H1 (cell line): ENCODE measurements around the gene TRNP1. TPM values are rescaled to one million over a fixed set of nuclear protein-coding genes. Genes with fewer than 3 reads are reported as not detected.

ENCODE experiments used
- CTCF ChIA-PET: fragments of 300-600 bp; sonication (Branson Sonifier 250); formaldehyde crosslinking; loops from one replicate; lab custom pipeline; 2021; ENCODE audit not compliant: partially characterized antibody; lab: Charles Lee
- POLR2A ChIA-PET: fragments of 300-600 bp; sonication (Branson Sonifier 250); formaldehyde crosslinking; loops from one replicate; lab custom pipeline; 2021; ENCODE audit warnings: inconsistent platforms; ENCODE audit not compliant: partially characterized antibody; lab: Charles Lee
- DNase-seq, 2 experiments: peaks; one replicate each; pipeline versions ENCODE4 v3.0.0 to v3.0.0-alpha.2; 2010 to 2022; ENCODE audit warnings: low spot score in 2 of 2, low read depth in 1 of 2, mixed read lengths in 1 of 2
- FAIRE-seq: peaks from 2 replicates; lab custom pipeline; 2011; peaks lifted over from hg19 to GRCh38; lab: Jason Lieb, UNC
- H2AFZ ChIP-seq: 2 replicates; pipeline ENCODE4 v1.8.1; 2012; ENCODE audit warnings: low read length, inconsistent platforms
- H2AK5ac ChIP-seq: 2 replicates; pipeline ENCODE4 v1.6.1; 2013; ENCODE audit warnings: low read depth, low read length
- H2BK120ac ChIP-seq: replicated peaks from 2 replicates; pipeline ENCODE3; 2013; ENCODE audit warnings: low read depth, low read length, inconsistent platforms
- H2BK12ac ChIP-seq: 2 replicates; pipeline ENCODE4 v1.6.1; 2013; ENCODE audit warnings: low read depth, low read length
- H2BK15ac ChIP-seq: 2 replicates; pipeline ENCODE4 v1.6.1; 2013; ENCODE audit warnings: low read length
- H2BK20ac ChIP-seq: 2 replicates; pipeline ENCODE4 v1.6.1; 2013; ENCODE audit warnings: low read length
- H2BK5ac ChIP-seq: 2 replicates; pipeline ENCODE4 v1.6.1; 2013; ENCODE audit warnings: low read depth, low read length
- H3K14ac ChIP-seq: 2 replicates; pipeline ENCODE4 v1.6.1; 2013; ENCODE audit warnings: inconsistent platforms; ENCODE audit not compliant: insufficient read length
- H3K18ac ChIP-seq: 2 replicates; pipeline ENCODE4 v1.6.1; 2013; ENCODE audit warnings: low read length; ENCODE audit errors: extremely low read depth
- H3K23ac ChIP-seq: 2 replicates; pipeline ENCODE4 v1.6.1; 2013; ENCODE audit warnings: inconsistent platforms; ENCODE audit not compliant: insufficient read length
- H3K23me2 ChIP-seq: 2 replicates; pipeline ENCODE4 v1.6.1; 2013; ENCODE audit warnings: low read depth, low read length
- H3K27ac ChIP-seq: 2 replicates; pipeline ENCODE4 v1.6.1; 2011; ENCODE audit warnings: low read depth, low read length, inconsistent platforms
- H3K27me3 ChIP-seq, 4 experiments: replicated peaks in 1 of 4; 1 replicate in 1 of 4; 2 replicates in 3 of 4; pipeline versions ENCODE4 v1.6.1 to v1.8.1; 2011 to 2013; ENCODE audit warnings: low read length in 3 of 4, mild to moderate bottlenecking in 3 of 4, inconsistent platforms in 2 of 4, mixed read lengths in 2 of 4, moderate library complexity in 1 of 4; ENCODE audit not compliant: control insufficient read depth in 3 of 4, insufficient read depth in 3 of 4; ENCODE audit errors: extremely low read depth in 1 of 4
- H3K36me3 ChIP-seq, 4 experiments: 2 replicates each; pipeline versions ENCODE4 v1.6.1 to v1.8.1; 2011 to 2013; ENCODE audit warnings: mild to moderate bottlenecking in 4 of 4, low read length in 3 of 4, moderate library complexity in 2 of 4, control low read depth in 1 of 4, inconsistent platforms in 1 of 4; ENCODE audit not compliant: insufficient read depth in 4 of 4, control insufficient read depth in 2 of 4
- H3K4ac ChIP-seq: replicated peaks from 2 replicates; pipeline ENCODE3; 2013; ENCODE audit warnings: low read length, low read depth, mixed read lengths, inconsistent platforms; ENCODE audit not compliant: insufficient read length
- H3K4me1 ChIP-seq, 4 experiments: replicated peaks in 1 of 4; 1 replicate in 1 of 4; 2 replicates in 3 of 4; pipeline versions ENCODE4 v1.6.1 to v1.8.1; 2011 to 2013; ENCODE audit warnings: low read length in 3 of 4, inconsistent platforms in 2 of 4, mixed read lengths in 1 of 4; ENCODE audit not compliant: insufficient read depth in 4 of 4, control insufficient read depth in 3 of 4
- H3K4me2 ChIP-seq, 2 experiments: 2 replicates each; pipeline versions ENCODE4 v1.6.1 to v1.8.1; 2011 to 2013; ENCODE audit warnings: low read depth in 2 of 2, low read length in 2 of 2, control low read depth in 1 of 2, inconsistent platforms in 1 of 2, mild to moderate bottlenecking in 1 of 2; ENCODE audit not compliant: insufficient read depth in 1 of 2
- H3K4me3 ChIP-seq, 4 experiments: fragments of 200-600, 300-600 bp in 1 of 4; sonication (generic), shearing (Covaris generic), sonication (Bioruptor Twin) in 1 of 4; 2 replicates each; pipeline versions ENCODE4 v1.5.1 to v1.8.1; 2011 to 2016; ENCODE audit warnings: low read length in 4 of 4, low read depth in 3 of 4, control low read depth in 2 of 4, inconsistent platforms in 2 of 4, mild to moderate bottlenecking in 2 of 4, mixed read lengths in 1 of 4, moderate library complexity in 1 of 4; ENCODE audit not compliant: insufficient read depth in 2 of 4; ENCODE audit errors: extremely low read depth in 1 of 4
- H3K56ac ChIP-seq: replicated peaks from 2 replicates; pipeline ENCODE3; 2013; ENCODE audit warnings: low read depth, mild to moderate bottlenecking, mixed read lengths, low read length, inconsistent platforms; ENCODE audit not compliant: insufficient read length
- H3K79me1 ChIP-seq: 2 replicates; pipeline ENCODE4 v1.6.1; 2013; ENCODE audit warnings: low read depth, low read length, control low read depth
- H3K79me2 ChIP-seq, 2 experiments: 2 replicates each; pipeline versions ENCODE4 v1.6.1 to v1.8.1; 2012 to 2013; ENCODE audit warnings: low read length in 2 of 2, mild to moderate bottlenecking in 2 of 2, inconsistent platforms in 1 of 2; ENCODE audit not compliant: insufficient read depth in 2 of 2, control insufficient read depth in 1 of 2
- H3K9ac ChIP-seq, 4 experiments: replicated peaks in 1 of 4; 1 replicate in 1 of 4; 2 replicates in 3 of 4; pipeline versions ENCODE4 v1.6.1 to v1.8.1; 2011 to 2013; ENCODE audit warnings: low read depth in 3 of 4, low read length in 3 of 4, control low read depth in 2 of 4, mild to moderate bottlenecking in 2 of 4, moderate library complexity in 2 of 4, inconsistent platforms in 1 of 4; ENCODE audit errors: extremely low read depth in 1 of 4
- H3K9me3 ChIP-seq, 2 experiments: 2 replicates each; pipeline versions ENCODE4 v1.6.1 to v1.8.1; 2012 to 2013; ENCODE audit warnings: mild to moderate bottlenecking in 2 of 2, moderate library complexity in 2 of 2, control low read depth in 1 of 2, inconsistent platforms in 1 of 2, low read depth in 1 of 2, low read length in 1 of 2, mixed read lengths in 1 of 2; ENCODE audit not compliant: insufficient read depth in 2 of 2
- H4K20me1 ChIP-seq, 2 experiments: replicated peaks in 1 of 2; 2 replicates each; pipeline versions ENCODE3 to v1.8.1; 2011 to 2013; ENCODE audit warnings: inconsistent platforms in 2 of 2, low read length in 2 of 2, mild to moderate bottlenecking in 1 of 2; ENCODE audit not compliant: insufficient read depth in 2 of 2, control insufficient read depth in 1 of 2
- H4K5ac ChIP-seq: 2 replicates; pipeline ENCODE4 v1.6.1; 2013; ENCODE audit warnings: low read length, low read depth, mixed read lengths, inconsistent platforms; ENCODE audit not compliant: insufficient read length
- H4K8ac ChIP-seq: 2 replicates; pipeline ENCODE4 v1.8.0; 2013; ENCODE audit warnings: mild to moderate bottlenecking, moderate library complexity, low read length, inconsistent platforms; ENCODE audit not compliant: insufficient read depth; ENCODE audit errors: extremely low read depth
- H4K91ac ChIP-seq: replicated peaks from 2 replicates; pipeline ENCODE3; 2013; ENCODE audit warnings: low read length, mixed read lengths, inconsistent platforms; ENCODE audit not compliant: insufficient read length
- ASH2L ChIP-seq: fragments of 200-600, 300-600 bp; sonication (generic); IDR thresholded peaks from one replicate; pipeline ENCODE4 v1.7.1; 2017; ENCODE audit warnings: low read length
- BACH1 ChIP-seq: IDR thresholded peaks from 2 replicates; pipeline ENCODE4 v1.6.1; 2012; ENCODE audit warnings: low read length, improper control_type of control experiment
- BRCA1 ChIP-seq: IDR thresholded peaks from 2 replicates; pipeline ENCODE4 v1.6.1; 2012; ENCODE audit warnings: low read depth, low read length, improper control_type of control experiment
- CTBP2 ChIP-seq: IDR thresholded peaks from 2 replicates; pipeline ENCODE4 v1.7.0; 2011; ENCODE audit warnings: borderline replicate concordance, mild to moderate bottlenecking, moderate library complexity, mixed read lengths, low read length; ENCODE audit not compliant: insufficient read depth, insufficient read length
- GTF2F1 ChIP-seq: IDR thresholded peaks from 2 replicates; pipeline ENCODE4 v1.6.1; 2012; ENCODE audit warnings: low read depth, low read length, improper control_type of control experiment, borderline replicate concordance
- HDAC6 ChIP-seq: IDR thresholded peaks from one replicate; pipeline ENCODE4 v1.7.1; 2012; ENCODE audit warnings: low read depth, mild to moderate bottlenecking, inconsistent platforms, low read length, moderate library complexity
- JUN ChIP-seq: IDR thresholded peaks from 2 replicates; pipeline ENCODE4 v1.6.1; 2011; ENCODE audit warnings: low read depth, mild to moderate bottlenecking, improper control_type of control experiment, low read length
- JUND ChIP-seq: IDR thresholded peaks from 2 replicates; pipeline ENCODE4 v1.6.1; 2011; ENCODE audit warnings: mild to moderate bottlenecking, improper control_type of control experiment, low read length
- PHF8 ChIP-seq: fragments of 200-600 bp; sonication (generic); conservative IDR thresholded peaks from 2 replicates; pipeline ENCODE4 v1.7.1; 2012; ENCODE audit warnings: low read depth, mild to moderate bottlenecking, inconsistent platforms, low read length, moderate library complexity
- SIN3A ChIP-seq, 2 experiments: IDR thresholded peaks in 1 of 2; conservative IDR thresholded peaks in 1 of 2; 2 replicates each; pipeline ENCODE4 v1.6.1; 2011 to 2012; ENCODE audit warnings: low read length in 2 of 2, improper control_type of control experiment in 1 of 2, low read depth in 1 of 2, mild to moderate bottlenecking in 1 of 2
- SP1 ChIP-seq: IDR thresholded peaks from 2 replicates; pipeline ENCODE4 v1.6.1; 2011; ENCODE audit warnings: low read depth, low read length
- TAF1 ChIP-seq: IDR thresholded peaks from 2 replicates; pipeline ENCODE4 v1.6.1; 2011; ENCODE audit warnings: mild to moderate bottlenecking, low read depth, low read length
- TAF7 ChIP-seq: optimal IDR thresholded peaks from 2 replicates; pipeline ENCODE3; 2011; ENCODE audit warnings: low read depth, mild to moderate bottlenecking, inconsistent platforms, low read length, moderate library complexity, borderline replicate concordance
- ZNF274 ChIP-seq: IDR thresholded peaks from 2 replicates; pipeline ENCODE4 v1.7.0; 2012; ENCODE audit warnings: low read length, borderline replicate concordance; ENCODE audit errors: extremely low read depth
- WGBS, 2 experiments: shearing (Covaris generic) in 1 of 2; methylation state at CpG; one replicate each; pipeline versions ENCODE4 v1.1.6 to v1.1.7; 2013 to 2015; ENCODE audit warnings: low lambda C conversion rate in 2 of 2, mixed read lengths in 2 of 2, inconsistent platforms in 1 of 2, low coverage in 1 of 2, missing lambda C conversion rate in 1 of 2; ENCODE audit not compliant: insufficient replicate concordance in 2 of 2, insufficient coverage in 1 of 2, insufficient read length in 1 of 2; ENCODE audit errors: extremely low coverage in 1 of 2, missing lambda C conversion rate in 1 of 2; 5-methylcytosine and 5-hydroxymethylcytosine counted together
- polyA plus RNA-seq, 7 experiments: library from polyadenylated mRNA; depleted of rRNA in 3 of 7; stranded (reverse) in 5 of 7; unstranded in 2 of 7; fragments of >200 nt in 5 of 7; fragments of 200-250 nt in 2 of 7; gene quantifications; 1 replicate in 5 of 7; 2 replicates in 1 of 7; 4 replicates in 1 of 7; pipeline versions ENCODE4 v1.2.1 to v1.2.3, GENCODE V29; 2011 to 2013; ENCODE audit warnings: missing spikeins in 2 of 7, mixed read lengths in 2 of 7
- total RNA-seq: library from RNA; stranded (reverse); fragmentation: NEBNext Ultra II Directional; extraction: Animal tissue kit (Norgen Biotek cat#: 25700); gene quantifications from 2 replicates; pipeline ENCODE4 v1.2.1, GENCODE V29; 2021

Gene TRNP1
- total and polyA plus RNA-seq, 2 of the 8 experiments (the other 6 are each of a cell fraction or from before 2014, with no cell fraction given): 51.7 to 102 TPM

DNA sequence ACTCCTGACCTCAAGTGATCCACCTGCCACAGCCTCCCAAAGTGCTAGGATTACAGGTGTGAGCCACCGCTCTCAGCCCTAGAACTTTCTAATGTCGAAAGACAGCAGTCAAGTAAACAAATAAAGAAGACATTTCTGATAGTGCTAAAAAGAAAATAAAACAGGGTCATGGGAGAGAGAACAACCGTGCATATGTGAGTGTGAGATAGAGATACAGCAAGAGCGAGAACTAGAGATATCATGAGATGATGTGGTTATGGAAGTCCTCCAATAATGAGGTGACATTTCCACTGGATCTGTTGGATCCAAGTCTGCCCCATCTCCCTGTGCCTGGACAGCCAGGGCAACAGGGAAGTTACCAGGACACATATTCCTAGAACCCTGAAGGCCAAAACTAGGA, 23.7 kb downstream of the TRNP1 start:
- H3K36me3 ChIP-seq: no peaks in the 10 kb centered on the region
- no peak overlapping the region for H3K27ac ChIP-seq
- H2BK12ac ChIP-seq: peak overlapping the region; percentile 93
- H3K4ac ChIP-seq: peak overlapping the region; percentile 78
- no peaks in the 10 kb centered on the region; a peak in 1 of 7 replicates for H3K27me3 ChIP-seq
- no peak overlapping the region for H3K18ac ChIP-seq
- no peak overlapping the region for H4K8ac ChIP-seq
- ChIA-PET POLR2A (interaction anchor here (0.6 to 58.9 kb wide), 3 partner anchors 5 to 91 kb away, joined by 3 to 1829 read pairs (median 1829); partner anchors contain the start of genes TENT5B and TRNP1), CTCF (interaction anchor here (1.4 to 1.8 kb wide), 3 partner anchors 11 to 29 kb away, joined by 3 to 6 read pairs (median 5); no protein-coding TSS in a partner anchor)
- H4K20me1 ChIP-seq: peaks cover under 1 to 1% of the 10 kb centered on the region in 2 experiments
- peaks cover 0 to 6% (median 4%) of the 10 kb centered on the region in 4 experiments for H3K4me1 ChIP-seq
- H2BK15ac ChIP-seq: 0 out of 2 replicates have a peak overlapping the region, but pooled peaks have one; percentile 92
- no peak overlapping the region for H3K9ac ChIP-seq
- H3K14ac ChIP-seq: no peak overlapping the region
- H3K4me2 ChIP-seq: no peak overlapping the region
- H3K4me3 ChIP-seq: no peak overlapping the region
- H3K79me1 ChIP-seq: no peaks in the 10 kb centered on the region
- H4K5ac ChIP-seq: no peak overlapping the region
- no peaks in the 10 kb centered on the region; the same call in 1 of the 2 replicates for H3K23me2 ChIP-seq
- H4K91ac ChIP-seq: peak overlapping the region; percentile 1
- WGBS, 2 experiments: 94% methylated on average over 4 of the region's 4 CpGs; no CpG with 5 or more reads in 1 of the 2 experiments
- H2BK120ac ChIP-seq: peak overlapping the region; percentile 87
- H3K9me3 ChIP-seq: no peaks in the 10 kb centered on the region
- DNase-seq (no peak), FAIRE-seq (no peak)
- peaks cover 4 to 5% of the 10 kb centered on the region in 2 experiments for H3K79me2 ChIP-seq
- no peak overlapping the region for H3K56ac ChIP-seq
- H2BK5ac ChIP-seq: no peak overlapping the region
- no peak overlapping the region for H2AK5ac ChIP-seq
- no peak overlapping the region for H3K23ac ChIP-seq
- H2AFZ ChIP-seq: no peak overlapping the region
- H2BK20ac ChIP-seq: peak overlapping the region; percentile 9; the same call in 1 of the 2 replicates
- TF ChIP-seq TAF7: no peak
- no peak for TF ChIP-seq TAF1
- TF ChIP-seq SP1: no peak
- no peak for TF ChIP-seq BACH1
- TF ChIP-seq CTBP2: no peak
- no peak for TF ChIP-seq HDAC6
- TF ChIP-seq BRCA1: no peak
- TF ChIP-seq GTF2F1: no peak
- no peak for TF ChIP-seq JUN
- TF ChIP-seq PHF8: no peak
- no peak for TF ChIP-seq JUND
- no peak for TF ChIP-seq ASH2L
- no peak for TF ChIP-seq SIN3A (conservative IDR thresholded peaks at IDR 0.05 in 1 of 2, IDR thresholded peaks at IDR 0.05 in 1 of 2; ENCODE audit: low read depth in 1 of 2, low read length in 2 of 2)
- TF ChIP-seq ZNF274: no peak
